Measurements from ENCODE around the gene STAC3. TPM values are rescaled to one million over a fixed set of nuclear protein-coding genes. Genes with fewer than 3 reads are reported as not detected.

STAC3 gene
- total and polyA plus RNA-seq, 10 of the 15 experiments (the other 5 are each of a cell fraction or from before 2014, with no cell fraction given) = 0.49 to 9.9 (median 3.8) TPM

DNA sequence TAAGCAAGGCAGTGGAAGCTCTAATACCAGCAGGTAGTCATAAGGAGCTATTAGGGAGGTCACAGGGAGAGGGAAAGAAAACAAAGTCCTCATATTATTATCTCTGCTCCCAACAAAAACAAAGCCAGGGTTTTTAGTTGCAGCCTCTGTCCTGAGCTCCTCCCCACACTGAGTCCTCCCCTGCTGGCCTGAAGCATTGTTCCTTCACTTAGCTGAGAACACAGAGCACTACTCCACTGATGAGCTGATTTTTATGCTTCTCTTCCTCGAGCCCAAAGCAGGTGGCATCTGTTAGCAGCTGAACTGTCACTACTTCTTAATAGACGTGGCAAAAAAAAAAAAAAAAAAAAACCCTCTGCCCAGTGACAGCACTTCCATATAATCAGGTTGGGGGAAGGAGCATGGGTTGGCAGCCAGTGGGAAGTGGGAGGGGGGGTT is 10.5 kb upstream of the STAC3 start:
- ChIA-PET CTCF (interaction anchor here (0.6 to 9.4 kb wide), 12 partner anchors 9 to 197 kb away, joined by 3 to 210 read pairs (median 6); partner anchors contain the start of genes INHBE, NXPH4 and STAC3), POLR2A (interaction anchor here (0.6 to 0.8 kb wide), 3 partner anchors 13 to 196 kb away, joined by 4 to 9 read pairs (median 8); no protein-coding TSS in a partner anchor), RAD21 (ENCODE audit: unreplicated experiment) (interaction anchor here (0.6 to 2.9 kb wide), 5 partner anchors 27 to 199 kb away, joined by 3 to 20 read pairs (median 4); no protein-coding TSS in a partner anchor), SMC1A (ENCODE audit: uncharacterized antibody, unreplicated experiment) (interaction anchor here (0.8 to 9.5 kb wide), 6 partner anchors 11 to 199 kb away, joined by 3 to 134 read pairs (median 3); partner anchors contain the start of genes INHBE and STAC3)
- DNase-seq (ENCODE audit: low read depth, low spot score) (no peak), FAIRE-seq (no peak), ATAC-seq (no peak)
- in situ Hi-C loops (cut with MboI) = loop anchor here (5.0 kb wide), 1 partner anchor 196 kb away; the partner anchor contains the start of genes GLI1 and INHBE
- no peaks in the 10 kb centered on the region for H3K79me2 ChIP-seq (ENCODE audit: control insufficient read depth, insufficient read depth, low read length)
- no peaks in the 10 kb centered on the region for H3K27me3 ChIP-seq (replicated peaks in 1 of 2; ENCODE audit: control insufficient read depth in 2 of 2, insufficient read depth in 2 of 2, low read length in 1 of 2)
- intact Hi-C loops (cut with micrococcal nuclease; ENCODE audit: unreplicated experiment) = no loop called here
- no peak overlapping the region for H3K4me2 ChIP-seq (ENCODE audit: control insufficient read depth, insufficient read depth)
- no peak overlapping the region for H3K27ac ChIP-seq (ENCODE audit: control insufficient read depth, insufficient read depth)
- no peaks in the 10 kb centered on the region for H4K20me1 ChIP-seq (ENCODE audit: control insufficient read depth, insufficient read depth)
- H3K4me3 ChIP-seq = no peak overlapping the region
- WGBS (ENCODE audit: insufficient coverage, insufficient replicate concordance, low lambda C conversion rate, missing lambda C conversion rate) = 56% methylated on average over 2 of the region's 2 CpGs
- no peak overlapping the region for H3K9ac ChIP-seq (ENCODE audit: control insufficient read depth, insufficient read depth, low read length)
- BruUV-seq (replicated peaks) = no TSS peak
- H3K36me3 ChIP-seq (ENCODE audit: control insufficient read depth in 2 of 2, insufficient read depth in 2 of 2, low read length in 1 of 2) = peaks cover 0 to 7% of the 10 kb centered on the region in 2 experiments; a peak in 2 of 4 replicates
- H2AFZ ChIP-seq (ENCODE audit: control insufficient read depth, low read depth, low read length) = no peak overlapping the region
- no peaks in the 10 kb centered on the region for H3K9me3 ChIP-seq (replicated peaks; ENCODE audit: control insufficient read depth, insufficient read depth, low read length)
- H3K4me1 ChIP-seq (ENCODE audit: control insufficient read depth, insufficient read depth, low read length) = no peaks in the 10 kb centered on the region
- TF ChIP-seq, protein P1, sequence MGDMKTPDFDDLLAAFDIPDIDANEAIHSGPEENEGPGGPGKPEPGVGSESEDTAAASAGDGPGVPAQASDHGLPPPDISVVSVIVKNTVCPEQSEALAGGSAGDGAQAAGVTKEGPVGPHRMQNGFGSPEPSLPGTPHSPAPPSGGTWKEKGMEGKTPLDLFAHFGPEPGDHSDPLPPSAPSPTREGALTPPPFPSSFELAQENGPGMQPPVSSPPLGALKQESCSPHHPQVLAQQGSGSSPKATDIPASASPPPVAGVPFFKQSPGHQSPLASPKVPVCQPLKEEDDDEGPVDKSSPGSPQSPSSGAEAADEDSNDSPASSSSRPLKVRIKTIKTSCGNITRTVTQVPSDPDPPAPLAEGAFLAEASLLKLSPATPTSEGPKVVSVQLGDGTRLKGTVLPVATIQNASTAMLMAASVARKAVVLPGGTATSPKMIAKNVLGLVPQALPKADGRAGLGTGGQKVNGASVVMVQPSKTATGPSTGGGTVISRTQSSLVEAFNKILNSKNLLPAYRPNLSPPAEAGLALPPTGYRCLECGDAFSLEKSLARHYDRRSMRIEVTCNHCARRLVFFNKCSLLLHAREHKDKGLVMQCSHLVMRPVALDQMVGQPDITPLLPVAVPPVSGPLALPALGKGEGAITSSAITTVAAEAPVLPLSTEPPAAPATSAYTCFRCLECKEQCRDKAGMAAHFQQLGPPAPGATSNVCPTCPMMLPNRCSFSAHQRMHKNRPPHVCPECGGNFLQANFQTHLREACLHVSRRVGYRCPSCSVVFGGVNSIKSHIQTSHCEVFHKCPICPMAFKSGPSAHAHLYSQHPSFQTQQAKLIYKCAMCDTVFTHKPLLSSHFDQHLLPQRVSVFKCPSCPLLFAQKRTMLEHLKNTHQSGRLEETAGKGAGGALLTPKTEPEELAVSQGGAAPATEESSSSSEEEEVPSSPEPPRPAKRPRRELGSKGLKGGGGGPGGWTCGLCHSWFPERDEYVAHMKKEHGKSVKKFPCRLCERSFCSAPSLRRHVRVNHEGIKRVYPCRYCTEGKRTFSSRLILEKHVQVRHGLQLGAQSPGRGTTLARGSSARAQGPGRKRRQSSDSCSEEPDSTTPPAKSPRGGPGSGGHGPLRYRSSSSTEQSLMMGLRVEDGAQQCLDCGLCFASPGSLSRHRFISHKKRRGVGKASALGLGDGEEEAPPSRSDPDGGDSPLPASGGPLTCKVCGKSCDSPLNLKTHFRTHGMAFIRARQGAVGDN (IDR thresholded peaks at IDR 0.05) = no peak
- no peak for TF ChIP-seq RUNX3 (IDR thresholded peaks at IDR 0.05; ENCODE audit: low read length)
- TF ChIP-seq, protein P2, sequence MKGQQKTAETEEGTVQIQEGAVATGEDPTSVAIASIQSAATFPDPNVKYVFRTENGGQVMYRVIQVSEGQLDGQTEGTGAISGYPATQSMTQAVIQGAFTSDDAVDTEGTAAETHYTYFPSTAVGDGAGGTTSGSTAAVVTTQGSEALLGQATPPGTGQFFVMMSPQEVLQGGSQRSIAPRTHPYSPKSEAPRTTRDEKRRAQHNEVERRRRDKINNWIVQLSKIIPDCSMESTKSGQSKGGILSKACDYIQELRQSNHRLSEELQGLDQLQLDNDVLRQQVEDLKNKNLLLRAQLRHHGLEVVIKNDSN (IDR thresholded peaks at IDR 0.05; ENCODE audit: borderline replicate concordance, extremely low read length, insufficient read depth, low read depth, low read length) = no peak
- TF ChIP-seq LARP7 (IDR thresholded peaks at IDR 0.05) = no peak
- TF ChIP-seq, protein P3, sequence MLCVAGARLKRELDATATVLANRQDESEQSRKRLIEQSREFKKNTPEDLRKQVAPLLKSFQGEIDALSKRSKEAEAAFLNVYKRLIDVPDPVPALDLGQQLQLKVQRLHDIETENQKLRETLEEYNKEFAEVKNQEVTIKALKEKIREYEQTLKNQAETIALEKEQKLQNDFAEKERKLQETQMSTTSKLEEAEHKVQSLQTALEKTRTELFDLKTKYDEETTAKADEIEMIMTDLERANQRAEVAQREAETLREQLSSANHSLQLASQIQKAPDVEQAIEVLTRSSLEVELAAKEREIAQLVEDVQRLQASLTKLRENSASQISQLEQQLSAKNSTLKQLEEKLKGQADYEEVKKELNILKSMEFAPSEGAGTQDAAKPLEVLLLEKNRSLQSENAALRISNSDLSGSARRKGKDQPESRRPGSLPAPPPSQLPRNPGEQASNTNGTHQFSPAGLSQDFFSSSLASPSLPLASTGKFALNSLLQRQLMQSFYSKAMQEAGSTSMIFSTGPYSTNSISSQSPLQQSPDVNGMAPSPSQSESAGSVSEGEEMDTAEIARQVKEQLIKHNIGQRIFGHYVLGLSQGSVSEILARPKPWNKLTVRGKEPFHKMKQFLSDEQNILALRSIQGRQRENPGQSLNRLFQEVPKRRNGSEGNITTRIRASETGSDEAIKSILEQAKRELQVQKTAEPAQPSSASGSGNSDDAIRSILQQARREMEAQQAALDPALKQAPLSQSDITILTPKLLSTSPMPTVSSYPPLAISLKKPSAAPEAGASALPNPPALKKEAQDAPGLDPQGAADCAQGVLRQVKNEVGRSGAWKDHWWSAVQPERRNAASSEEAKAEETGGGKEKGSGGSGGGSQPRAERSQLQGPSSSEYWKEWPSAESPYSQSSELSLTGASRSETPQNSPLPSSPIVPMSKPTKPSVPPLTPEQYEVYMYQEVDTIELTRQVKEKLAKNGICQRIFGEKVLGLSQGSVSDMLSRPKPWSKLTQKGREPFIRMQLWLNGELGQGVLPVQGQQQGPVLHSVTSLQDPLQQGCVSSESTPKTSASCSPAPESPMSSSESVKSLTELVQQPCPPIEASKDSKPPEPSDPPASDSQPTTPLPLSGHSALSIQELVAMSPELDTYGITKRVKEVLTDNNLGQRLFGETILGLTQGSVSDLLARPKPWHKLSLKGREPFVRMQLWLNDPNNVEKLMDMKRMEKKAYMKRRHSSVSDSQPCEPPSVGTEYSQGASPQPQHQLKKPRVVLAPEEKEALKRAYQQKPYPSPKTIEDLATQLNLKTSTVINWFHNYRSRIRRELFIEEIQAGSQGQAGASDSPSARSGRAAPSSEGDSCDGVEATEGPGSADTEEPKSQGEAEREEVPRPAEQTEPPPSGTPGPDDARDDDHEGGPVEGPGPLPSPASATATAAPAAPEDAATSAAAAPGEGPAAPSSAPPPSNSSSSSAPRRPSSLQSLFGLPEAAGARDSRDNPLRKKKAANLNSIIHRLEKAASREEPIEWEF (IDR thresholded peaks at IDR 0.05; ENCODE audit: insufficient replicate concordance, low read depth, low read length) = no peak
- TF ChIP-seq BACH1 (IDR thresholded peaks at IDR 0.05; ENCODE audit: borderline replicate concordance) = no peak
- no peak for TF ChIP-seq ZNF217 (IDR thresholded peaks at IDR 0.05)
- no peak for TF ChIP-seq SIN3A (IDR thresholded peaks at IDR 0.05; ENCODE audit: low read depth, low read length)
- no peak for TF ChIP-seq ZNF24 (IDR thresholded peaks at IDR 0.05)
- no peak for TF ChIP-seq NBN (IDR thresholded peaks at IDR 0.05)
- TF ChIP-seq CBX5 (IDR thresholded peaks at IDR 0.05; ENCODE audit: low read depth) = no peak
- TF ChIP-seq ATF3 (IDR thresholded peaks at IDR 0.05; ENCODE audit: borderline replicate concordance, extremely low read depth, low read depth, low read length) = no peak
- no peak for TF ChIP-seq KDM1A (IDR thresholded peaks at IDR 0.05; ENCODE audit: borderline replicate concordance)
- TF ChIP-seq SMAD1 (IDR thresholded peaks at IDR 0.05; ENCODE audit: low read depth, partially characterized antibody) = no peak

Data from GM12878 (cell line).